ENCODE results near the gene MGLL. TPM values are rescaled to one million over a fixed set of nuclear protein-coding genes. Genes with fewer than 3 reads are reported as not detected.
"Not testable (repeated sequence)": the region's sequence is repeated elsewhere in the genome, so short reads cannot be mapped to it uniquely, and the experiment has no call there.

Gene MGLL
- total and polyA plus RNA-seq, 4 donors, result 25.5 to 48.6 (median 37.9) TPM

GRCh38 chr3:127686512-127686894 is 135.8 kb downstream of the MGLL start:
- peaks cover 42% of the 10 kb centered on the region for H3K4me1 ChIP-seq (ENCODE audit: control insufficient read depth, insufficient read depth, low read length)
- H3K36me3 ChIP-seq (ENCODE audit: control insufficient read depth, insufficient read depth, low read length), result peaks cover 23% of the 10 kb centered on the region
- no peak for DNase-seq (ENCODE audit: low read depth in 4 of 6, low spot score in 6 of 6)
- no peaks in the 10 kb centered on the region for H3K9me3 ChIP-seq (ENCODE audit: control insufficient read depth, insufficient read depth, low read length)
- peaks cover 2% of the 10 kb centered on the region for H3K27me3 ChIP-seq (ENCODE audit: control insufficient read depth, insufficient read depth, low read length)
- no peak overlapping the region for H3K4me3 ChIP-seq (ENCODE audit: low read depth, low read length)
- H3K27ac ChIP-seq (ENCODE audit: low read depth, low read length), result no peak overlapping the region

- WGBS (ENCODE audit: insufficient coverage), result 85% methylated on average over 4 of the region's 4 CpGs
- Histone ChIP-seq H3K9me3 (ENCODE audit: control insufficient read depth, insufficient read depth, low read length) (no peaks in the 10 kb centered on the region), H3K4me3 (ENCODE audit: low read depth, low read length) (no peak overlapping the region), H3K4me1 (ENCODE audit: control insufficient read depth, insufficient read depth, low read length) (peaks cover 36% of the 10 kb centered on the region), H3K36me3 (ENCODE audit: control insufficient read depth, insufficient read depth, low read length) (peaks cover 18% of the 10 kb centered on the region), H3K27me3 (ENCODE audit: control insufficient read depth, insufficient read depth, low read length) (peaks cover 2% of the 10 kb centered on the region), H3K27ac (ENCODE audit: low read depth, low read length) (no peak overlapping the region)
- DNase-seq (ENCODE audit: low read depth in 4 of 6, low spot score in 6 of 6), result no peak
These were observed 136.4 kb downstream of the MGLL start for GRCh38 chr3:127685708-127686511.

DNA sequence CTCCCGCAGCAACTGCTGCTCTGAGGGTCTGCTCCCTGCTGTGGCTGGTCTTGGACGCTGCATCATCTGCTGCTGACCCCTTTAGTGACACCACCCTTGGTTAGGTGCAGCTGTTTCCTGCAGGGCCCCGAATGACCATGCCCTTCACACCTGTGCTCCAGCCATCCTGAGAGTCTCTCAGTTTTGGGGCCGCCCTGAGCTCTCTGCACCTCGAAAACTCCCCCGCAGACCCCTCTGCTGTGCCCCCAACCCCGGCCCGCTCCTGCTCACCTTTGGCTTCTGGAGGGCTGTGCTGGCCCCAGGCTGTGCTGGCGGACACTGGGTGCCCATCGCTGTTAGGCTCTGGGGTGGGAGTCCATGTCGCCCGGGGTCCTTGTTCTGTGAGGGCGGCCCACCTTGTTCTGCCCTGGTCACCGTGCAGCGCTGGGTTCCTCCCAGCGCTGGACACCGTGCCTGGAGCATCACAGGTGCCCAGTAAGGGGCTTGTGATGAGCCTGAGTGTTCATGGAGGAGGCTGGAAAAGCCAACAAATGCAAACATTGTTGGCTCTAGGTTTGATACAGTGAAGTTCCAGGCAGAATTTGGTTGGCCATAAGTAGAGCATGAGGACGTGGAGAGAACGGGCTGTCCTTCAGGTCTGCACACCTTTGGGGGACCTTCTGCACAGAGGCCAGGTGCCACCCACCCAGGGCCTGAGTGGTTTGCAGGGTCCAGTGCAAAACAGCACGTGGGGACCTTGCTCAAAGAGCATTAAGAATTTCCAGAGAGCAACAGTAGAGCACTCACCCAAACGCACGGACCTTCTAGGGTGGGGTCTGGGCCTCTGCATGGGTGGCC is 137.2 kb downstream of the MGLL start:
- no peaks in the 10 kb centered on the region for H3K27me3 ChIP-seq (ENCODE audit: control insufficient read depth, insufficient read depth, low read length)
- peaks cover 18% of the 10 kb centered on the region for H3K36me3 ChIP-seq (ENCODE audit: control insufficient read depth, insufficient read depth, low read length)
- no peak overlapping the region for H3K4me3 ChIP-seq (ENCODE audit: low read depth, low read length)
- DNase-seq (ENCODE audit: low read depth in 4 of 6, low spot score in 6 of 6), result no peak
- H3K27ac ChIP-seq (ENCODE audit: low read depth, low read length), result no peak overlapping the region
- peaks cover 28% of the 10 kb centered on the region for H3K4me1 ChIP-seq (ENCODE audit: control insufficient read depth, insufficient read depth, low read length)
- 85% methylated on average over 20 of the region's 22 CpGs for WGBS (ENCODE audit: insufficient coverage)
- no peaks in the 10 kb centered on the region for H3K9me3 ChIP-seq (ENCODE audit: control insufficient read depth, insufficient read depth, low read length)

- no peak overlapping the region for H3K4me3 ChIP-seq (ENCODE audit: low read depth, low read length)
- DNase-seq (ENCODE audit: low read depth in 4 of 6, low spot score in 6 of 6), result no peak
- H3K4me1 ChIP-seq (ENCODE audit: control insufficient read depth, insufficient read depth, low read length), result peaks cover 4% of the 10 kb centered on the region
- no peaks in the 10 kb centered on the region for H3K9me3 ChIP-seq (ENCODE audit: control insufficient read depth, insufficient read depth, low read length)
- peaks cover 23% of the 10 kb centered on the region for H3K36me3 ChIP-seq (ENCODE audit: control insufficient read depth, insufficient read depth, low read length)
- no peaks in the 10 kb centered on the region for H3K27me3 ChIP-seq (ENCODE audit: control insufficient read depth, insufficient read depth, low read length)
- WGBS (ENCODE audit: insufficient coverage), result 82% methylated on average over 8 of the region's 8 CpGs
- H3K27ac ChIP-seq (ENCODE audit: low read depth, low read length), result no peak overlapping the region
These were observed 139.8 kb downstream of the MGLL start for GRCh38 chr3:127682561-127682960.

GRCh38 chr3:127682175-127682554 is 140.2 kb downstream of the MGLL start:
- DNase-seq (ENCODE audit: low read depth in 4 of 6, low spot score in 6 of 6); H3K4me3 ChIP-seq (ENCODE audit: low read depth, low read length); H3K9me3 ChIP-seq (ENCODE audit: control insufficient read depth, insufficient read depth, low read length); H3K4me1 ChIP-seq (ENCODE audit: control insufficient read depth, insufficient read depth, low read length); H3K27me3 ChIP-seq (ENCODE audit: control insufficient read depth, insufficient read depth, low read length); H3K27ac ChIP-seq (ENCODE audit: low read depth, low read length): not testable (repeated sequence)
- peaks cover 27% of the 10 kb centered on the region for H3K36me3 ChIP-seq (ENCODE audit: control insufficient read depth, insufficient read depth, low read length)
- whole genome bisulfite sequencing (ENCODE audit: insufficient coverage), result 92% methylated on average over 5 of the region's 6 CpGs

DNA sequence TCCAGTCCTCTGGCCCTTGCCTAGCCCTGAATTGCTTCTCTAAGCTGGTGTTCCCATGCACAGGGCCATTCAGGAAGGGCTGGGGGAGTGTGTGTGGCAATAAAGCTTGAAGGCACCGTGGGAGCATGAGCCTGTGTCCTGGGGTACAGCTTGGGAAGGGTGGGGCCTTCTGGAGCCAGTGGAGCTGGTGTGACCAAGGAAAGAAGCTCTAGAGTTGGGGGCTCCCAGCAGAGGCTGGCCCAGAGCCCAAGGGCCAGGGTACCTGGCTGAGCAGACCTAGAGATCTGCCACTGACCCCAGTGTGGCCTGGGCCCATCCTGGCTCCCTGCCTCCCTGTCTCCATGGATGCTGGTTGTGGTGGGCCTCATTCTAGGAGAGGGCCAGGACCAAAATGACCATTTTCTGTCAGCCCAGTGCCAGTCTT is 141.5 kb downstream of the MGLL start:
- Histone ChIP-seq H3K4me3 (ENCODE audit: low read depth, low read length) (no peak overlapping the region), H3K4me1 (ENCODE audit: control insufficient read depth, insufficient read depth, low read length) (peaks cover 4% of the 10 kb centered on the region), H3K27ac (ENCODE audit: low read depth, low read length) (no peak overlapping the region), H3K36me3 (ENCODE audit: control insufficient read depth, insufficient read depth, low read length) (peaks cover 40% of the 10 kb centered on the region), H3K9me3 (ENCODE audit: control insufficient read depth, insufficient read depth, low read length) (no peaks in the 10 kb centered on the region), H3K27me3 (ENCODE audit: control insufficient read depth, insufficient read depth, low read length) (no peaks in the 10 kb centered on the region)
- 86% methylated on average over 1 of the region's 1 CpG for WGBS (ENCODE audit: insufficient coverage)
- DNase-seq (ENCODE audit: low read depth in 4 of 6, low spot score in 6 of 6), result no peak

DNA sequence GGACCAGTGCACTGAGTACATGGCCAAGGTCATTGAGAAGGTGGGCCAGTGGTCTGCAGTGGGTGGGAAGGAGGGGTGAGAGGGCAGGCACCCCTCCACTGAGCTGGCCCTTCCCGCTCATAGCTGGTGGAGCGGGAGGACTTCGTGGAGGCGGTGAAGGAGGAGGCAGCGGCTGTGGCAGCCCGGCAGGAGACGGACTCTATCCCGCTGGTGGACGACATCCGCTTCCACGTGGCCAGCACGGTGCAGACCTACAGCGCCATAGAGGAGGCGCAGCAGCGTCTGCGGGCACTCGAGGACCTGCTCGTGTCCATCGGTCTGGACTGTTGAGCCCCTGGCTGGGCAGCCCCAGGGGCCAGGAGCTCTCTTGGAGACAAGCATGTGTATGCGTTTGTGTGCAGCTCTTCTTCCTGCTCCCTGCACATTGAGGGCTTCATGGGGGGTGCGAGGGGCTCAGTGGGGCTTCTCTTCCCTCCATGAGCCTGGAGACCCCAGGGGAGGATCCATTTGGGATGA is 142.1 kb downstream of the MGLL start:
- WGBS (ENCODE audit: insufficient coverage), result 96% methylated on average over 20 of the region's 21 CpGs
- Histone ChIP-seq H3K27ac (ENCODE audit: low read depth, low read length) (no peak overlapping the region), H3K9me3 (ENCODE audit: control insufficient read depth, insufficient read depth, low read length) (no peaks in the 10 kb centered on the region), H3K4me1 (ENCODE audit: control insufficient read depth, insufficient read depth, low read length) (peaks cover 4% of the 10 kb centered on the region), H3K27me3 (ENCODE audit: control insufficient read depth, insufficient read depth, low read length) (no peaks in the 10 kb centered on the region), H3K36me3 (ENCODE audit: control insufficient read depth, insufficient read depth, low read length) (peaks cover 41% of the 10 kb centered on the region), H3K4me3 (ENCODE audit: low read depth, low read length) (no peak overlapping the region)
- DNase-seq (ENCODE audit: low read depth in 4 of 6, low spot score in 6 of 6), result no peak

- Histone ChIP-seq H3K27me3 (ENCODE audit: control insufficient read depth, insufficient read depth, low read length) (no peaks in the 10 kb centered on the region), H3K4me1 (ENCODE audit: control insufficient read depth, insufficient read depth, low read length) (peaks cover 4% of the 10 kb centered on the region), H3K4me3 (ENCODE audit: low read depth, low read length) (no peak overlapping the region), H3K9me3 (ENCODE audit: control insufficient read depth, insufficient read depth, low read length) (no peaks in the 10 kb centered on the region), H3K36me3 (ENCODE audit: control insufficient read depth, insufficient read depth, low read length) (peaks cover 41% of the 10 kb centered on the region), H3K27ac (ENCODE audit: low read depth, low read length) (no peak overlapping the region)
- WGBS (ENCODE audit: insufficient coverage), result 89% methylated on average over 18 of the region's 21 CpGs
- no peak for DNase-seq (ENCODE audit: low read depth in 4 of 6, low spot score in 6 of 6)
These were observed 142.7 kb downstream of the MGLL start for GRCh38 chr3:127679534-127680145.

DNA sequence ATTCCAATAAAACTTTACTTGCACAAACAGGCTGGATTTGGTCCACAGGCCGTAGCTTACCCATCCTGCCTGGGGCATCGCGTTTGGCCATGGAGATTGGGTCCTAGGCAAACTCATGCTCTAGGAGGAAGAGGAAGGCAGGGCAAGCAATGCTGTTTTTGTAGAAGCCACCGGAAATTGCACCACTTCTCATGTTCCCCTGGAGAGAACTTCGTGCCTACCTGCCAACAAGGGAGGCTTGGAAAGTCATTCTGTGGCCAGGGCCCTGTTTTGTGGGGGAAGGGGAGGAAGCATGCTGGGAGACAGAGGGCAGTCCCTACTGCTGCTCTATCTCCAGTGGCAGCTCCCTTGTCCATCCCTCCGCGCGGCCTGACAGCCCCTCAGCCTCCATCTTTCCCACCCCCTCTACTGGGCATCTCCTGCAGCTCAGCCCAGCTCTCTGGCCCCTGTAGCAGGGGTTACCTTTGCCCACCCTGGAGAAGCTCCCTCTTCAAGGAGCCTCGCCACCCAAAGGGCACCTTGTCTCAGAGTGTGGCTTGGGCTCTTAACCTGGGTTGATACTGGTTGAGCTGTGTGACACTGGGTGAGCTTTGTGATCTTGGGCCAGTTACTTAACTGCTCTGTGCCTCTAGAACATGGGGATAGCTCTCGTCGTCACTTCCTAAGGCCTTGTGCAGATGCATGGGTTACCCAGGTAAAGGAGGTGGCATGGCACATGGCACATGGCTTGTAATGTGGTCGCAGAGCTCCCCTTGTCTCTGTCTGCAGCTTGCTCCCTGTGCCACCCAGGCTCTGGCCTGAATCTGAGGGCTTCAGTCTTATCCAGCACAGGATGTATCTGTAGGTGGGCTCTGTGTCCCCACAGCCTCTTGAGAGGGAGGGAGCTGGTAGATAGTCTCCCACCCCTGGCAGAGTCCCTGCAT is 143.4 kb downstream of the MGLL start:
- WGBS (ENCODE audit: insufficient coverage), result 91% methylated on average over 10 of the region's 12 CpGs
- no peak for DNase-seq (ENCODE audit: low read depth in 4 of 6, low spot score in 6 of 6)
- Histone ChIP-seq H3K4me1 (ENCODE audit: control insufficient read depth, insufficient read depth, low read length) (peaks cover 7% of the 10 kb centered on the region), H3K27ac (ENCODE audit: low read depth, low read length) (no peak overlapping the region), H3K9me3 (ENCODE audit: control insufficient read depth, insufficient read depth, low read length) (no peaks in the 10 kb centered on the region), H3K4me3 (ENCODE audit: low read depth, low read length) (no peak overlapping the region), H3K36me3 (ENCODE audit: control insufficient read depth, insufficient read depth, low read length) (peaks cover 41% of the 10 kb centered on the region), H3K27me3 (ENCODE audit: control insufficient read depth, insufficient read depth, low read length) (no peaks in the 10 kb centered on the region)

All from spinal cord (tissue), 10 donors.